H1 (cell line): Measurements from ENCODE around the gene POLD4. TPM values are rescaled to one million over a fixed set of nuclear protein-coding genes. Genes with fewer than 3 reads are reported as not detected.

Experiments used
- CTCF ChIA-PET: fragments of 300-600 bp; sonication (Branson Sonifier 250); formaldehyde crosslinking; loops from one replicate; lab custom pipeline; 2021; ENCODE audit not compliant: partially characterized antibody; lab: Charles Lee
- POLR2A ChIA-PET: fragments of 300-600 bp; sonication (Branson Sonifier 250); formaldehyde crosslinking; loops from one replicate; lab custom pipeline; 2021; ENCODE audit warnings: inconsistent platforms; ENCODE audit not compliant: partially characterized antibody; lab: Charles Lee
- DNase-seq, 2 experiments: peaks; one replicate each; pipeline versions ENCODE4 v3.0.0 to v3.0.0-alpha.2; 2010 to 2022; ENCODE audit warnings: low spot score in 2 of 2, low read depth in 1 of 2, mixed read lengths in 1 of 2
- FAIRE-seq: peaks from 2 replicates; lab custom pipeline; 2011; peaks lifted over from hg19 to GRCh38; lab: Jason Lieb, UNC
- H2AFZ ChIP-seq: 2 replicates; pipeline ENCODE4 v1.8.1; 2012; ENCODE audit warnings: low read length, inconsistent platforms
- H2AK5ac ChIP-seq: 2 replicates; pipeline ENCODE4 v1.6.1; 2013; ENCODE audit warnings: low read depth, low read length
- H2BK120ac ChIP-seq: replicated peaks from 2 replicates; pipeline ENCODE3; 2013; ENCODE audit warnings: low read depth, low read length, inconsistent platforms
- H2BK12ac ChIP-seq: 2 replicates; pipeline ENCODE4 v1.6.1; 2013; ENCODE audit warnings: low read depth, low read length
- H2BK15ac ChIP-seq: 2 replicates; pipeline ENCODE4 v1.6.1; 2013; ENCODE audit warnings: low read length
- H2BK20ac ChIP-seq: 2 replicates; pipeline ENCODE4 v1.6.1; 2013; ENCODE audit warnings: low read length
- H2BK5ac ChIP-seq: 2 replicates; pipeline ENCODE4 v1.6.1; 2013; ENCODE audit warnings: low read depth, low read length
- H3K14ac ChIP-seq: 2 replicates; pipeline ENCODE4 v1.6.1; 2013; ENCODE audit warnings: inconsistent platforms; ENCODE audit not compliant: insufficient read length
- H3K18ac ChIP-seq: 2 replicates; pipeline ENCODE4 v1.6.1; 2013; ENCODE audit warnings: low read length; ENCODE audit errors: extremely low read depth
- H3K23ac ChIP-seq: 2 replicates; pipeline ENCODE4 v1.6.1; 2013; ENCODE audit warnings: inconsistent platforms; ENCODE audit not compliant: insufficient read length
- H3K23me2 ChIP-seq: 2 replicates; pipeline ENCODE4 v1.6.1; 2013; ENCODE audit warnings: low read depth, low read length
- H3K27ac ChIP-seq: 2 replicates; pipeline ENCODE4 v1.6.1; 2011; ENCODE audit warnings: low read depth, low read length, inconsistent platforms
- H3K27me3 ChIP-seq, 4 experiments: replicated peaks in 1 of 4; 1 replicate in 1 of 4; 2 replicates in 3 of 4; pipeline versions ENCODE4 v1.6.1 to v1.8.1; 2011 to 2013; ENCODE audit warnings: low read length in 3 of 4, mild to moderate bottlenecking in 3 of 4, inconsistent platforms in 2 of 4, mixed read lengths in 2 of 4, moderate library complexity in 1 of 4; ENCODE audit not compliant: control insufficient read depth in 3 of 4, insufficient read depth in 3 of 4; ENCODE audit errors: extremely low read depth in 1 of 4
- H3K36me3 ChIP-seq, 4 experiments: 2 replicates each; pipeline versions ENCODE4 v1.6.1 to v1.8.1; 2011 to 2013; ENCODE audit warnings: mild to moderate bottlenecking in 4 of 4, low read length in 3 of 4, moderate library complexity in 2 of 4, control low read depth in 1 of 4, inconsistent platforms in 1 of 4; ENCODE audit not compliant: insufficient read depth in 4 of 4, control insufficient read depth in 2 of 4
- H3K4ac ChIP-seq: replicated peaks from 2 replicates; pipeline ENCODE3; 2013; ENCODE audit warnings: low read length, low read depth, mixed read lengths, inconsistent platforms; ENCODE audit not compliant: insufficient read length
- H3K4me1 ChIP-seq, 4 experiments: replicated peaks in 1 of 4; 1 replicate in 1 of 4; 2 replicates in 3 of 4; pipeline versions ENCODE4 v1.6.1 to v1.8.1; 2011 to 2013; ENCODE audit warnings: low read length in 3 of 4, inconsistent platforms in 2 of 4, mixed read lengths in 1 of 4; ENCODE audit not compliant: insufficient read depth in 4 of 4, control insufficient read depth in 3 of 4
- H3K4me2 ChIP-seq, 2 experiments: 2 replicates each; pipeline versions ENCODE4 v1.6.1 to v1.8.1; 2011 to 2013; ENCODE audit warnings: low read depth in 2 of 2, low read length in 2 of 2, control low read depth in 1 of 2, inconsistent platforms in 1 of 2, mild to moderate bottlenecking in 1 of 2; ENCODE audit not compliant: insufficient read depth in 1 of 2
- H3K4me3 ChIP-seq, 4 experiments: fragments of 200-600, 300-600 bp in 1 of 4; sonication (generic), shearing (Covaris generic), sonication (Bioruptor Twin) in 1 of 4; 2 replicates each; pipeline versions ENCODE4 v1.5.1 to v1.8.1; 2011 to 2016; ENCODE audit warnings: low read length in 4 of 4, low read depth in 3 of 4, control low read depth in 2 of 4, inconsistent platforms in 2 of 4, mild to moderate bottlenecking in 2 of 4, mixed read lengths in 1 of 4, moderate library complexity in 1 of 4; ENCODE audit not compliant: insufficient read depth in 2 of 4; ENCODE audit errors: extremely low read depth in 1 of 4
- H3K56ac ChIP-seq: replicated peaks from 2 replicates; pipeline ENCODE3; 2013; ENCODE audit warnings: low read depth, mild to moderate bottlenecking, mixed read lengths, low read length, inconsistent platforms; ENCODE audit not compliant: insufficient read length
- H3K79me1 ChIP-seq: 2 replicates; pipeline ENCODE4 v1.6.1; 2013; ENCODE audit warnings: low read depth, low read length, control low read depth
- H3K79me2 ChIP-seq, 2 experiments: 2 replicates each; pipeline versions ENCODE4 v1.6.1 to v1.8.1; 2012 to 2013; ENCODE audit warnings: low read length in 2 of 2, mild to moderate bottlenecking in 2 of 2, inconsistent platforms in 1 of 2; ENCODE audit not compliant: insufficient read depth in 2 of 2, control insufficient read depth in 1 of 2
- H3K9ac ChIP-seq, 4 experiments: replicated peaks in 1 of 4; 1 replicate in 1 of 4; 2 replicates in 3 of 4; pipeline versions ENCODE4 v1.6.1 to v1.8.1; 2011 to 2013; ENCODE audit warnings: low read depth in 3 of 4, low read length in 3 of 4, control low read depth in 2 of 4, mild to moderate bottlenecking in 2 of 4, moderate library complexity in 2 of 4, inconsistent platforms in 1 of 4; ENCODE audit errors: extremely low read depth in 1 of 4
- H3K9me3 ChIP-seq, 2 experiments: 2 replicates each; pipeline versions ENCODE4 v1.6.1 to v1.8.1; 2012 to 2013; ENCODE audit warnings: mild to moderate bottlenecking in 2 of 2, moderate library complexity in 2 of 2, control low read depth in 1 of 2, inconsistent platforms in 1 of 2, low read depth in 1 of 2, low read length in 1 of 2, mixed read lengths in 1 of 2; ENCODE audit not compliant: insufficient read depth in 2 of 2
- H4K20me1 ChIP-seq, 2 experiments: replicated peaks in 1 of 2; 2 replicates each; pipeline versions ENCODE3 to v1.8.1; 2011 to 2013; ENCODE audit warnings: inconsistent platforms in 2 of 2, low read length in 2 of 2, mild to moderate bottlenecking in 1 of 2; ENCODE audit not compliant: insufficient read depth in 2 of 2, control insufficient read depth in 1 of 2
- H4K5ac ChIP-seq: 2 replicates; pipeline ENCODE4 v1.6.1; 2013; ENCODE audit warnings: low read length, low read depth, mixed read lengths, inconsistent platforms; ENCODE audit not compliant: insufficient read length
- H4K8ac ChIP-seq: 2 replicates; pipeline ENCODE4 v1.8.0; 2013; ENCODE audit warnings: mild to moderate bottlenecking, moderate library complexity, low read length, inconsistent platforms; ENCODE audit not compliant: insufficient read depth; ENCODE audit errors: extremely low read depth
- H4K91ac ChIP-seq: replicated peaks from 2 replicates; pipeline ENCODE3; 2013; ENCODE audit warnings: low read length, mixed read lengths, inconsistent platforms; ENCODE audit not compliant: insufficient read length
- MAFK ChIP-seq: IDR thresholded peaks from 2 replicates; pipeline ENCODE4 v1.6.1; 2012; ENCODE audit warnings: low read depth, mild to moderate bottlenecking, improper control_type of control experiment, low read length
- WGBS, 2 experiments: shearing (Covaris generic) in 1 of 2; methylation state at CpG; one replicate each; pipeline versions ENCODE4 v1.1.6 to v1.1.7; 2013 to 2015; ENCODE audit warnings: low lambda C conversion rate in 2 of 2, mixed read lengths in 2 of 2, inconsistent platforms in 1 of 2, low coverage in 1 of 2, missing lambda C conversion rate in 1 of 2; ENCODE audit not compliant: insufficient replicate concordance in 2 of 2, insufficient coverage in 1 of 2, insufficient read length in 1 of 2; ENCODE audit errors: extremely low coverage in 1 of 2, missing lambda C conversion rate in 1 of 2; 5-methylcytosine and 5-hydroxymethylcytosine counted together
- polyA plus RNA-seq, 7 experiments: library from polyadenylated mRNA; depleted of rRNA in 3 of 7; stranded (reverse) in 5 of 7; unstranded in 2 of 7; fragments of >200 nt in 5 of 7; fragments of 200-250 nt in 2 of 7; gene quantifications; 1 replicate in 5 of 7; 2 replicates in 1 of 7; 4 replicates in 1 of 7; pipeline versions ENCODE4 v1.2.1 to v1.2.3, GENCODE V29; 2011 to 2013; ENCODE audit warnings: missing spikeins in 2 of 7, mixed read lengths in 2 of 7
- total RNA-seq: library from RNA; stranded (reverse); fragmentation: NEBNext Ultra II Directional; extraction: Animal tissue kit (Norgen Biotek cat#: 25700); gene quantifications from 2 replicates; pipeline ENCODE4 v1.2.1, GENCODE V29; 2021

The POLD4 gene
- total and polyA plus RNA-seq, 2 of the 8 experiments (the other 6 are each of a cell fraction or from before 2014, with no cell fraction given) = 21.2 to 46.7 TPM

DNA sequence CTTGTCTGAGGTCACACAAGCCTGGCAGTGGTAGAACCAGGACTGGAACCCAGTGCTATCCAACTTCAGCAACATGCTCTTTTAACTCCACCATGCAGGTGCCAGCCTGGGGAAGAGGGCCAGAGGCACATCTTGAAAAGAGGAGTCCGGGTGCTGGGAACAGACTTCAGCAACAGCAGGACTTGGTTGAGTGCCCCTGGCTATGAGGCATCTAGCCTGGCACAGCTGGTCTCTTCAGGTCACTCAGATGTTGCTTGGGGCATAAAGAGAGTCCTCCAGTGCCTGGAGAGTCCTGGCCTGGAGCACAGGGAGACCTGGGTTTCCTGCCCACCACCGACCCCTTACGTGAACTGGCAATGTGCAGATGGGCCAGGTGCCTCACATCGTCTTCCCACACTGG is 25.2 kb upstream of the POLD4 start:
- TF ChIP-seq MAFK = no peak
- FAIRE-seq = no peak
- no peak overlapping the region; the same call in 1 of the 2 replicates for H2BK20ac ChIP-seq

More for the DNA sequence above, 25.2 kb upstream of the POLD4 start:
- Histone ChIP-seq H2BK5ac (no peak overlapping the region), H3K79me2 (no peaks in the 10 kb centered on the region), H2BK15ac (no peak overlapping the region; the same call in 1 of the 2 replicates), H3K4me1 (peaks cover 0 to 30% (median 24%) of the 10 kb centered on the region in 4 experiments; a peak in 6 of 7 replicates), H3K56ac (no peak overlapping the region), H3K36me3 (no peaks in the 10 kb centered on the region), H3K23ac (no peak overlapping the region), H3K79me1 (no peaks in the 10 kb centered on the region), H2AK5ac (no peak overlapping the region), H3K27ac (no peak overlapping the region), H3K4me3 (no peak overlapping the region), H3K27me3 (peaks cover 7 to 38% (median 35%) of the 10 kb centered on the region in 4 experiments), H3K4ac (no peak overlapping the region), H3K18ac (no peak overlapping the region), H2BK12ac (peak overlapping the region; percentile 39; the same call in 1 of the 2 replicates), H2BK120ac (no peak overlapping the region), H4K91ac (no peak overlapping the region), H3K23me2 (peaks cover 16% of the 10 kb centered on the region; the same call in 1 of the 2 replicates), H4K5ac (no peak overlapping the region), H3K14ac (no peak overlapping the region), H3K9ac (no peak overlapping the region), H3K9me3 (no peaks in the 10 kb centered on the region), H2AFZ (no peak overlapping the region), H4K20me1 (peaks cover 2% of the 10 kb centered on the region in 2 experiments), H4K8ac (no peak overlapping the region), H3K4me2 (no peak overlapping the region)
- CTCF ChIA-PET = interaction anchor here (1.8 to 34.8 kb wide), 5 partner anchors 9 to 56 kb away, joined by 6 to 1305 read pairs (median 35); partner anchors contain the start of genes POLD4 and RAD9A
- POLR2A ChIA-PET = interaction anchor here (1.0 to 3.1 kb wide), 4 partner anchors 11 to 27 kb away, joined by 3 to 8 read pairs (median 4); no protein-coding TSS in a partner anchor
- WGBS, 2 experiments = 78% methylated on average over 4 of the region's 4 CpGs; no CpG with 5 or more reads in 1 of the 2 experiments
- DNase-seq = no peak
